Lung (tissue), 12 donors: ENCODE data around the gene NXNL1. TPM values are rescaled to one million over a fixed set of nuclear protein-coding genes. Genes with fewer than 3 reads are reported as not detected.

Experiments used
- ATAC-seq: fragments of 200-7000 bp; cut with Tn5 transposase; one replicate; pipeline ENCODE4 v1.9.1; 2020; ENCODE audit warnings: moderate number of reproducible peaks; ENCODE audit not compliant: insufficient read depth, low FRiP score
- DNase-seq, 3 donors: peaks; one replicate each; pipeline ENCODE4 v3.0.0-alpha.2; 2013 to 2017
- H3K27ac ChIP-seq, 2 donors: one replicate each; pipeline ENCODE4 v1.5.1; 2013; ENCODE audit warnings: mild to moderate bottlenecking in 2 of 2, moderate library complexity in 2 of 2, control low read depth in 1 of 2, inconsistent platforms in 1 of 2, low read depth in 1 of 2, low read length in 1 of 2
- H3K27me3 ChIP-seq, 3 donors: one replicate each; pipeline ENCODE4 v1.5.1; 2013; ENCODE audit warnings: low read length in 2 of 3; ENCODE audit not compliant: control insufficient read depth in 3 of 3, insufficient read depth in 3 of 3
- H3K36me3 ChIP-seq, 4 donors: one replicate each; pipeline ENCODE4 v1.5.1; 2013; ENCODE audit warnings: low read length in 4 of 4, mild to moderate bottlenecking in 1 of 4, moderate library complexity in 1 of 4; ENCODE audit not compliant: control insufficient read depth in 4 of 4, insufficient read depth in 4 of 4
- H3K4me1 ChIP-seq, 5 donors: one replicate each; pipeline ENCODE4 v1.5.1; 2013; ENCODE audit warnings: low read length in 5 of 5, mild to moderate bottlenecking in 2 of 5, moderate library complexity in 1 of 5; ENCODE audit not compliant: control insufficient read depth in 5 of 5, insufficient read depth in 5 of 5
- H3K4me3 ChIP-seq: one replicate; pipeline ENCODE4 v1.5.1; 2013; ENCODE audit warnings: mild to moderate bottlenecking, control low read depth, moderate library complexity
- H3K9ac ChIP-seq, 2 donors: one replicate each; pipeline ENCODE4 v1.5.1; 2013; ENCODE audit warnings: low read length in 2 of 2, control low read depth in 1 of 2; ENCODE audit not compliant: insufficient read depth in 1 of 2
- H3K9me3 ChIP-seq, 4 donors: one replicate each; pipeline ENCODE4 v1.5.1; 2013; ENCODE audit warnings: low read length in 3 of 4, mild to moderate bottlenecking in 1 of 4, moderate library complexity in 1 of 4; ENCODE audit not compliant: control insufficient read depth in 4 of 4, insufficient read depth in 3 of 4
- CTCF ChIP-seq: IDR thresholded peaks from 2 replicates; pipeline ENCODE4 v1.5.1; 2012; ENCODE audit warnings: mild to moderate bottlenecking; ENCODE audit errors: control extremely low read depth, extremely low read depth
- WGBS, 2 donors: extraction: QIAGEN DNeasy Blood & Tissue Kit; methylation state at CpG; one replicate each; pipeline ENCODE4 v1.1.7; 2013; 5-methylcytosine and 5-hydroxymethylcytosine counted together
- polyA plus RNA-seq, 2 donors: library from polyadenylated mRNA; stranded (reverse); fragments of 200-250 nt; gene quantifications; one replicate each; pipeline ENCODE4 v1.2.1, GENCODE V29; 2013
- total RNA-seq, 2 donors: library from RNA; depleted of rRNA in 1 of 2; stranded (reverse); fragments of >200 nt in 1 of 2; gene quantifications; one replicate each; pipeline ENCODE4 v1.2.1, GENCODE V29; 2014 to 2021
- donor health status: control.
- donor health status: control.
- donor health status: Bipolar disorder and iron deficiency.
- donor health status: healthy.
- donor health status: DM: yes; HTN: yes; CAD: no.

The NXNL1 gene
- total and polyA plus RNA-seq, 4 donors: not detected

- no peaks in the 10 kb centered on the region for H3K27me3 ChIP-seq
- H3K36me3 ChIP-seq: no peaks in the 10 kb centered on the region
- no peak for ATAC-seq
- no peak overlapping the region for H3K9ac ChIP-seq
- peak overlapping the region in 1 of 2 donors; percentile 93 for H3K27ac ChIP-seq
- peaks cover 4 to 17% (median 9%) of the 10 kb centered on the region in 5 donors for H3K4me1 ChIP-seq
- no peak for TF ChIP-seq CTCF
- H3K9me3 ChIP-seq: no peaks in the 10 kb centered on the region
- DNase-seq: no peak
- no peak overlapping the region for H3K4me3 ChIP-seq
- 75 to 81% methylated on average over 12 of the region's 12 CpGs for WGBS, 2 donors
These were observed 7.0 kb upstream of the NXNL1 start for GRCh38 chr19:17467471-17468301.

- no peak overlapping the region for H3K9ac ChIP-seq
These were observed 5.7 kb upstream of the NXNL1 start for GRCh38 chr19:17466487-17466850.

GRCh38 chr19:17458970-17459369 is 1.8 kb downstream of the NXNL1 start:
- peaks cover 0 to 2% (median 0%) of the 10 kb centered on the region in 4 donors for H3K9me3 ChIP-seq
- H3K4me1 ChIP-seq: peaks cover 0 to 2% (median 0%) of the 10 kb centered on the region in 5 donors
- 78 to 88% methylated on average over 3 of the region's 3 CpGs for WGBS, 2 donors
- no peak for DNase-seq
- no peak for ATAC-seq
- peaks cover 3 to 29% (median 25%) of the 10 kb centered on the region in 3 donors for H3K27me3 ChIP-seq
- H3K36me3 ChIP-seq: no peaks in the 10 kb centered on the region
- TF ChIP-seq CTCF: no peak
- no peak overlapping the region for H3K4me3 ChIP-seq
- H3K9ac ChIP-seq: no peak overlapping the region
- no peak overlapping the region for H3K27ac ChIP-seq

More at GRCh38 chr19:17466487-17466850, 5.7 kb upstream of the NXNL1 start:
- 43 to 57% methylated on average over 6 of the region's 6 CpGs for WGBS, 2 donors
- Histone ChIP-seq H3K27me3 (no peaks in the 10 kb centered on the region), H3K4me3 (no peak overlapping the region), H3K9me3 (no peaks in the 10 kb centered on the region), H3K27ac (no peak overlapping the region), H3K4me1 (peaks cover 3 to 13% (median 7%) of the 10 kb centered on the region in 5 donors), H3K36me3 (no peaks in the 10 kb centered on the region)
- DNase-seq (no peak), ATAC-seq (no peak)
- no peak for TF ChIP-seq CTCF
